Activated T-cell treated with anti-CD3 and anti-CD28 coated beads for 48 hours (primary cell): Measurements from ENCODE around the gene USP7.

Source experiments
- DNase-seq: peaks from one replicate; pipeline ENCODE4 v3.0.0-alpha.2; 2020; ENCODE audit warnings: low read depth

USP7 gene

DNA sequence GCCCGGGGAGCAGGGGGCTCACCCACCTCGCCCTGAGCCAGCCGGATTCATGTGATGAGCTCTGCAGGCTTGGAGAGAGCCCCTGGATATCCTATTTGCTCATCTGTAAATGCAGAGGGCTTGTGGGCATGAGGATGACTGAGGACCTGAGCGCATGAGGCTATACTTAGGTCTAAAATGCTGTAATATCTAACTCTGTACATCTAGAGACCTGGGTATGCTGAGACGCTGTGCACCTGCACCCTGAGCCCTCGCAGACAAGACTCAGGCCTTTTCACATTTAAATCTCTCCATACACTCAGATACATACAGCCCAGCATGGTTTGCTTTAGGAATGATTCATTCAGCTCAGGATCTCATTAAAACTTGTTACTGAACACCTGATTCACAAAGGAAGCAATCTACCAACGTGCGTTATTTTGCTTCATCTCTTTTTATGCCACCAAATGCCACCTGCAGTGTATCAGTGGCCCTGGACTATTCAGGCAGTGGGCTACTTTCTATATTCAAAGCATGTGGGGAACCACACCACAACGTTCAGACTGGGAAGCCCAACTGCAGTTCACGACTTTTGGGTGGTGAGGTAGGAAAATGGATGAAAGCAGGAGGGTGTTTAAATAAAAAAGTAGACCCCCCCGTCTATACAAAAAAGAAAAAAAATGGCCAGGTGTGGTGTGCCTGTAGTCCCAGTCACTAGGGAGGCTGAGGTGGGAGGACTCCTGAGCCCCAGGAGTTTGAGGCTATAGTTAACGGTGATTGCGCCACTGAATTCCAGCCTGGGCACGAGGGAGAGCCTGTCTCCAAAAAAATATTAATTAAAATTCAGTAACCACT is 12.0 kb downstream of the USP7 start:
- DNase-seq = no peak

- no peak for DNase-seq
These were observed 13.1 kb downstream of the USP7 start for GRCh38 chr16:8950580-8951077.

DNA sequence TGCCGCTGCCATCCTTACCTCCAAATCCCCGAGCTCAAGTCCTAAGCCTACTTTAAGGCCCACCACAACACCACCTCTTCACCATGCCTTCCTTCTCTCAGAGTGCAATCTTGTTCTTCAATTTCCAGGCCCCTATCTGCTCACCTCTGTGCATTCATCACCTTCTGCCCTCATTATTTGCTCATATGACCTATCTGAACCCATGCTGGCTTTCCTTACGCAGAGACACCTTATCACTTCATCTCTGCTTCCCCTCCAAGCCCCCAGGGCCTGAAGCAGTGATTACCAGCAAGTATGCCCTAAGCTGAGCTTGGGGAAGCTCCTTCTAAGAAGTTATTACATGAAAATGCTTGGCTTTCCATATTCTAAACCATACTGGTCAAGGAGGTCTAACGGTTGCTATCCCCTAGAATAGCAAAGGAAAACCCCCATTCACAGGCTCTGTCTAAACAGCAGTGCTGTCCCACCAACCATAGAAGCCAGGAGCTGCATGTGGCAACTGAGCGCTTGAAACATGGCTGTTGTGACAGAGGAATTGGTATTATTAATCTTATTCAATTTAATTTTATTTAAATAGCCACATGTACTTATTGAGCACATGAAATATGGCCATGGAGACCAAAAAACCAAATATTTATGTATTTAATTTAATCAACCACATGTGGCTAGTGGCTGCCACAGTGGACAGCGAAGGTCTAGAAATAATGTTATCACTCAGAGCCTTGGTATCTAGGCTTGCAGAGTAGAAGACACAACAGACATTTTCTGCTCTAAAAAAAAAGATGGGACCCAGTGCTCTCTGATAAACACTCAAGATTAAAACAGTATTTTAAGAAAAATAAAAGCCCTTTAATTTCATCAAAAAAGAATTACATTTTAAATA is 13.9 kb downstream of the USP7 start:
- no peak for DNase-seq

DNA sequence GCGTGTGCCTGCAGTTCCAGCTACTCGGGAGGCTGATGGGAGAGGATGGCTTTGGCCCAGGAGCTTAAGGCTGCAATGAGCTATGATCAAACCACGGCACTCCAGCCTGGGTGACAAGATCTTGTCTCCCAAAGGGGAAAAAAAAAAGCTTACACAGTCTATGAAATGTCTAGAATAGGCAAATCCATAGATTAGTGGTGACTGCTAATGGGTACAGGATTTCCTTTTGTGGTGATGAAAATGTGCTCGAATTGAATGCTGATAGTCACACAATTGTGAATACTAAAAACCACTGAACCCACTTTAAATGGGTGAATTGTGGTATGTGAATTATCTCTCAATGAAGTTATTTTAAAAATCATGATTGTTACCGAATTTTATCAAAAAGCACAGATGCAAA is 14.9 kb downstream of the USP7 start:
- DNase-seq = no peak

DNA sequence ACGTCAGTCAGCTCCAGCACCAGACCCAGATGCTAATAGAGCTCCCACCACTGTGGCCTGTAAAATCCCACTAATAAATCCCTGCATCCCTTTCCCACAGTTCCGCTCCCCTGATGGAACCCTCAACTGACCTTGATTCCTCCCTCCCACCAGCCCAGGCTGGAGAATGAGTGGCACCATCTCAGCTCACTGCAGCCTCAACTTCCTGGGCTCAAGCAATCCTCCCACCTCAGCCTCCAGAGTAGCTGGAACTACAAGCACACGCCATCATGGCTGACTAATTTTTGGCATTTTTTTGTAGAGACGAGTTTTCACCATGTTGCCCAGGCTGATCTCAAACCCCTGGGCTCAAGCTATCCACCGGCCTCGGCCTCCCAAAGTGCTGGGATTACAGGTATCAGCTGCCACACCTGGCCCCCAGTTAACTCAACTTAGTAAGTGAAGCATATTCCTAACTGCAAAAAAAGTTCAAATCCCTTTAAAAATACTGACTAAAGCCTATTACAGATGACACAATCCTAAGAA is 15.6 kb downstream of the USP7 start:
- no peak for DNase-seq

DNA sequence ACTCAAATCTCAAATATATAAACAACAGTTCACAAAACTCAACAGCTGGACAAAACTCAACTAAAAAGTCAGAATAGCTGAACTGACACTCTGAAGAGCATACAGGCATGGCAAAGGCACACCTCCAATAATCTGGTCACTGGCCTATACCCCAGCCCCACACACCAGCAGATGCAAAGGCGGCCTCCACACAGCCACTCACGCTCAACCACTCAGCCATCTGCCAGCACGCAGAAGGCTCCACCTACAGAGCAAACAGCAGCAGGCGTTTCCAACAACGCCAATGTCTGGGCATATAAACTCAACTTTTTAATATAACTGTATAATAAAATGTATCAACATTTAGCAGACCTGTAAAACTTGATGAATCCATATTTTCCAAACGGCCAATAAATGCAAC is 17.2 kb downstream of the USP7 start:
- no peak for DNase-seq

- DNase-seq = no peak
These were observed 17.9 kb downstream of the USP7 start for GRCh38 chr16:8945626-8946296.

DNA sequence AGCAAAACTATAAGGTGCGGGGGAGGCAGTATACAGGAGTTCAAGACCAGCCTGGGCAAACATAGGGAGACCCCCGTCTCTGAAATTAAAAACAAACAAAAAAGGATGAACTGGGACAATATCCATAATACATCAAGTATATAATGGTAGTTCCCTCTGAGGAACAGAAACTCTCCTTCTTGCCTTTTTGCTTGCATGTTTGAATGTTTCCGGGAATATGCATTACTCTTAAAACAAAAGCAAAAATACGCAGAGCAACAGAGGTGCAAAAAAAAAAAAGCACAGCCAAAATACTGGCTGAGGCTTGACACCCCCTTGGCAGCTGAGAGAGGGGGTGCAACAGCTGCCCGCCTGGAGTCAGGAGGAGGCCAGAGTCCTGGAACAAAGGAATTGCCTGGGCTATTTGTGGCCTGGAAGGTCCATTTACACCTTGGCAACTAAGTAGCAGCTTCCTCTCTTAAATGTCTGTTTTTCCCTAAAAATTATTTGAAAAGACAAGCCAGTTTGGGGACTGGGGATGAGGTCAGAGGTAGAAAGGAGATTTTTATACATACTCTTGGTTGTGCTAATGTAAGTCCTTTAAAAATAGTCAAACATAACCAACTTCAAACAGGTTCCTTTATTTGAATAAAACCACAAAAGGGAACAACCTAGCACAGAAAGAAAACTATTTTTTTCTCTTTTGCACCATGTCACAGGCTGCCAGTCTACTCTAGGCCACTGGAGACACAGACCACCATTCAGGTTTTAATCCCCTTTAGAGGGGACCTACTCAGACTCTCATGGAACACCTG is 19.5 kb downstream of the USP7 start:
- no peak for DNase-seq

- no peak for DNase-seq
These were observed 20.5 kb downstream of the USP7 start for GRCh38 chr16:8943001-8943763.

DNA sequence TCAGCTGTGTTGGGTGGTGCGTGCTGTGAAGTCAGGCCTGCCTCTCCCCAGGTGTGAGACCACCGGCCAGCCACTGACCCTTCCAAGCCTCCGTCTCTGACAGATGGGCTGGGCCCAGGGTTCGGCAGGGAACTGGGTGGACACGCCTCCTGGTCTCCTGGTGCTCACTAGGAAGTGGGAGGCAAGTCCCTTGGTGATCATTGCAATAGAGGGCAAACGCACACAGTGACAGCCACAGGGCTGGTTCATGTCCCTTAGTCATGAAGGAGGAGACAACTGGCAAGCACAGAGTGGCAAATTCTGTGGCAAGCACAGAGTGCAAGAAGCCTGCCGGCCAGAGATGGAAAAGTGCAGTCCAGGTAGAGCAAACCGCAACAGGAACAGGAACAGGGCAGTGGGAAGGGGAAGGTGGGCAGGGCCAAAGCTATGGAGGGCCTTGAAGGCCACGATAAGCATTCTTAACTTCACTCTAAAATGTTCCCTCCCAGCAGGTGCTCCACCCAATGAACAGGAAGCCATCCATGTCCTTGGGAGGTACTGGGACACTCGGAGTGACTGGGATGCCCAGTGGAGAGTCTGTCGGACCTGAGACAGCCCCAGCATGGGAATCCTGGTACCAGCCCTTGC is 21.9 kb downstream of the USP7 start:
- DNase-seq = no peak

GRCh38 chr16:8937803-8938202 is 25.9 kb downstream of the USP7 start:
- DNase-seq = no peak

- DNase-seq = peak; percentile 78
These were observed 27.3 kb downstream of the USP7 start for GRCh38 chr16:8936421-8936820.

- DNase-seq = no peak
These were observed 27.7 kb downstream of the USP7 start for GRCh38 chr16:8935989-8936388.

- no peak for DNase-seq
These were observed 29.1 kb downstream of the USP7 start for GRCh38 chr16:8934601-8935000.

DNA sequence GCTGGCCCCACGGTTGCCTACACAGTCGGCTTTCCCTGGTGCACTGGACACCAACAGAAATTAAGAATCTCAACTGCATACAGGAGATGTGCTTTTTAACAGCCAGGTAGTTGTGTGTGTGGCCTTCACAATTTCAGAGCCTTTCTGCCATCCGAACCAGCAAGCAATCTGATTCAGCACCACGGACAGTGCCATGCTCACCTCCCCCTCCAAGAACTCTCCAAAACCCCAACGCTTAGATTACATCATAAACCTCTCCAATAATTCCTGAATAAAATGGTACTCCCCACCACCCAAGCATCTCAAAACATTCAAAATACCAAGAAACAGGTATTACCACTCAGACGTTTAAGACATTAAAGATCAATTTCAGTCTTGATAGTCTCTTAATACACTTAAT is 31.8 kb downstream of the USP7 start:
- no peak for DNase-seq

- no peak for DNase-seq
These were observed 34.5 kb downstream of the USP7 start for GRCh38 chr16:8929086-8929748.

- DNase-seq = peak; percentile 45
These were observed 35.2 kb downstream of the USP7 start for GRCh38 chr16:8928467-8928957.

- no peak for DNase-seq
These were observed 36.9 kb downstream of the USP7 start for GRCh38 chr16:8926827-8927226.

DNA sequence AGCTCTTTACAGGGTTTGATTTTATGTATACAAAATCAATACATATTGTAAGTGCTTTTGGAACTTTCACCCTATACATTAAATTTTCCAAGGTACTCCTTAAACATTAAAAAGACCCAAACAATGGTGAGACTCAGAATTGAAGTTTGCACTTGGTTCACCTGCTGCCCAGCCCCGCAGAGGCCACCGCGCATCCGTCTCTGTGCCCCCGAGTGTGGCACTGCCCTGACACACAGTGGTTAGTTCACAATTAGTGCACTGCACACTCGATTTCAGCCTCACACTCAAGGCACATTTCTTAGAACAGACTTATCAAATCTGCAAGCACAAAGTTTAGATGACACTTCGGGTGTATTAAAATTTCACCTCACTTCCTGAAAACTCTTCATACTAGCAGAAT is 38.3 kb downstream of the USP7 start:
- DNase-seq = no peak
